Stimulated activated CD4-positive, alpha-beta T cell treated with anti-CD3 and anti-CD28 coated beads, Interleukin-1b, Interleukin-23, amount 100 ng/mL, for 1 hour (primary cell): Measurements from ENCODE around the gene ACVR1B.

ENCODE experiments used
- DNase-seq, 2 donors: peaks; one replicate each; pipeline ENCODE4 v3.0.0-alpha.2; 2020; ENCODE audit warnings: low read depth in 2 of 2

Gene ACVR1B

DNA sequence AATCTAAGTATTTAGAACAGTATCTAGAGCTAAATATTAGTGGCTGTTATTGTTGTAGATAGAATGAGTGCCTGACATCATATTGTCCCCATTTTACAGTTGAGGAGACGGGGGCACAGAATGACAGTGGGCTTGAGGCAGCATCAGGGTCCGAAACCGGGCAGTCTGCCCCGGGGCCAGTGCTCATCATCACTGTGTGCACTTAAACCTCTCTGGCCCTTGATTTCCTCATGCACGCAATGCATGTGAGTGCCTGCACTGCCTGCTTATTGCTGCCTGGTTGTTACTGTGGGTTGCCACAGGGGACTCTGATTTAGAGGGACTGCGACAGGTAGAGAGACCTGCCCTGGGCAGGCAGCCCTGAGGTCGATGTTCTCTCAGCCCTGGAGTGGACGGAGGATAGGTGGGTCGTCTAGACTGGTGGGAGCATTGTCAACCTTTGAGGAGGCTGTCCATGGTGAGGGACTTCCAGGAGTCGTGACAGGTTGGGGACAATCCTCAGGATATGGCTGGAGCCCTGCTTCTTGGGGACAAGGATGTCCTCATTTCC lies 34.4 kb upstream of the ACVR1B start:
- no peak for DNase-seq

DNA sequence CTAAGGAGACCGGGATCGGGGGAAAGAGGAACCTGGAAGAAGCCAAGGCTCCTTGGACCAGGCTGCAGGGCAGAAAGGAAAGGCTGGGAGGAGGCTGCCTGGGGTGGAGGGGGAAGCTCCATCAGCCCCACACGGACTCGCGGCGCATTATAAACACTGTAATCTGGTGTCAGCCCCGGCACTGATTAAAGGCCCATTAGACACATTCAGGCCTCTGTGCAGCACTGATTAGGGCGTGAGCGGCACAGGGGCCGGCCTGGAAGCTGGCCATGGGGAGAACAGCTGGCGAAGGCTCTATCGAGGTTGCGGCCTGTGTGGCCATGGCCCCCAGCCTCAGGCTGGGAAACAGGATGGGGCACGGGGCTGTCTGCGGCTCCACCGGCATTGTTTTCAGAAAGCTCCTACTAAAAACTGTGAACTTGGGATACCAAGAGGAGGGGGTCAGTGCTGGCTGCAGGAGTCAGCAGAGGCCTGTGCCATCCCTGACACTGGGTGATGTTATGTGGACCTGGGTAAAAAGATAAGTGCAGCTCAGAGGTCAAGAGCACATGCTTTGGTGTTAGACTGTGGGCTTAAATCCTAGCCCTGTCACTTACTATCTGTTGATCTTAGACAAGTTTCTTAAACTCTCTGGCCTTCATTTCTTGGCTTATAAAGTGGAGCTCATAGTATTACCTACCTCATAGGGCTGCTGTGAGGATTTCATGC lies 33.6 kb upstream of the ACVR1B start:
- no peak for DNase-seq

DNA sequence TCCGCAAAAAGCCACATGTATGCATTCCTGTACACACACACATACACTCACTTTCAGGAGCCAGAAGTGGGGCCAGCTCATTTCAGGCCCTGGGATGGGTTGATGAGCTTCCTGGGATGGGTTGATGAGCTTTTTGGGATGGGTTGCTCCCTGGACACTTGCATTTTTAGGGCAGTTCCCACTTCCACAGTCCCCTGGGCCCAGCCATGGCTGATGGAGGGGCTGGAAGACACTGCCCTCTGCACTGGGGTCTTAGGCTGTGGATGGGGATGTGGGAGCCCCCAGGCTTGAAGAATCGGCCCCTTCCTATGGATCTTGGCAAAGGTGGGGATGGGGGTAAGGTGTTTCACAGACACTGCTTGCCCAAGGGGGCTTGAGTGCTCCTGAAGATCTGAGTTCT lies 31.5 kb upstream of the ACVR1B start:
- no peak for DNase-seq

DNA sequence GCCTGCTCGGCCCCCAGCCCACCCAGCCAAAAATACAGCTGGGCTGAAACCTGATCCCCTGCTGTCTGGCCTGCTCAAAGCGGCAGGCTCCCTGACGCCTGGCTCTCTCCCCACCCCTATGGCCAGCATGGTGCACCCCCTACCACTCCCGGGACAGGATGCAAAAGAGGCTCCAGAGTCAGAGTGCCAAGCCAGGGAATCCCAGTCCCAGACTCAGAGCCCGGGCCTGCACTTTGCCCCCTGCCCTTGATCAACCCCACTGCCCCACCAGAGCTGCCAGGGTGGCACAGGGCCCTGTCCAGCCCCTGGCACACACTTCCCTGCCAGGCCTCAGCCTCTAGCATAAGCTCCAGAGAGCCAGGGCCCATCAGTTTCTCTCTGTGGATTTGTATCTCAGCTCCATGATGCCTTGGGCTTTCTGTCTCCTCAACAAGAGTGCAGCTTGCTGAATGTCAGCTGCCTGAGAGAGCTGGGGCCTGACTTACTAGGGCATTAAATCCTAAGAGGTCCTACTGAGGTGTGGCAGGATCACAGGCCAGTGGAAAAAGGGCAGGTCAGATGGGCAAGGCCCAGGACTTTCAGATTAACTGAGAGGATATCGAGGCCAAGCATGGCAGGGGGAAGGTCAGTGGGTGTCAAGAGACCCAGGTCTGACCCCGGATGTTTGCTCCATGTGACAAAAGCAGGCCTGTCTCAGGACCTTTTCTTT lies 30.3 kb upstream of the ACVR1B start:
- no peak for DNase-seq

DNA sequence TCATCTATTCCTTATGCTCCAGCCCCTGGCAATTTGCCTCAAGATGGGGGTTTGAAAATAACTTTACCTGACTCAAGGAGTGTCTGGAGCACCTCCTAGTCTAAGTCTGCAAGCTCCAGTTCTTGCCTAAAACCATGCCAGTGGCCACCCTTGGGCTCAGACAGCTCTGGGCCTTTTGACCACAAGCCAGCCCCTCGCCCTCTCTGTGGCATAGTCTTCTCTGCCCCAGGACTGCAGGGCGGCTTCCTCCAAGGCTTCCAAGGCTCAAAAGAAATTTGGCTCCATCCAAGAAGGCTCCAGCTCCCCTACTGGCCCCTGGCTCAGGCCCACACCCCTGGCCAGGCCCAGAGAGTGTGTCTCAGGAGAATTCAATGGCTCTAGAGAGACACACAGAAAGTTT lies 29.4 kb upstream of the ACVR1B start:
- no peak for DNase-seq

DNA sequence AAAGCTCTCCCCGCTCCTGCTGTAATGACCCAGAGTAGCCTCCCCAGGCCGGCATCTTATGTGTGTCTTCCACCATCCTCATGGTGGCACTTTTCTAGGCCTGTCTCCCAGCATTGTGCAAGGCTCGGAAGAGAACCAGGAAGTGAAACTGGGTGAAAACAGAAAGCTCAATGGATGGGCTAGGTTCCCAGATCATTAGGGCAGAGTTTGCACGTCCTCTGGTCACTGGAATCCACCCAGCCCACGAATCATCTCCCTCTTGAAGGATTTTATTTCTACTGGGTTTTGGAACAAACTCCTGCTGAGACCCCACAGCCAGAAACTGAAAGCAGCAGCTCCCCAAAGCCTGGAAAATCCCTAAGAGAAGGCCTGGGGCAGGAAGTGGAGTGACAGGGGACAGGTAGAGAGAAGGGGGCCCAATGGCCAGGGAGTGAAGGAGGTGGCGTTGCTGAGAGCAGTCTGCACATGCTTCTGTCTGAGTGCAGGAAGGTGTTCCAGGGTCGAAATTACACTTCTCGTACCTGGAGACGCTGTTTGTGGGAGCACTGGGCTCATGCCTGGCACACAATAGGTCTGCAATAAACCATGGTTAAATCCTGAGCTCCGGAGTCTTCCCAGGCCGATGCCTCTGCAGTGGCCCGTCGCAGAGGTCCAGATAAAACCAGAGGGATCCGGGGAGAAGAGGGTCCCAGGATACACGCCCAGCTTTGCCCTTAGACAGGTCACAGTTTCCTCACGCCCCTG lies 28.6 kb upstream of the ACVR1B start:
- DNase-seq = no peak

DNA sequence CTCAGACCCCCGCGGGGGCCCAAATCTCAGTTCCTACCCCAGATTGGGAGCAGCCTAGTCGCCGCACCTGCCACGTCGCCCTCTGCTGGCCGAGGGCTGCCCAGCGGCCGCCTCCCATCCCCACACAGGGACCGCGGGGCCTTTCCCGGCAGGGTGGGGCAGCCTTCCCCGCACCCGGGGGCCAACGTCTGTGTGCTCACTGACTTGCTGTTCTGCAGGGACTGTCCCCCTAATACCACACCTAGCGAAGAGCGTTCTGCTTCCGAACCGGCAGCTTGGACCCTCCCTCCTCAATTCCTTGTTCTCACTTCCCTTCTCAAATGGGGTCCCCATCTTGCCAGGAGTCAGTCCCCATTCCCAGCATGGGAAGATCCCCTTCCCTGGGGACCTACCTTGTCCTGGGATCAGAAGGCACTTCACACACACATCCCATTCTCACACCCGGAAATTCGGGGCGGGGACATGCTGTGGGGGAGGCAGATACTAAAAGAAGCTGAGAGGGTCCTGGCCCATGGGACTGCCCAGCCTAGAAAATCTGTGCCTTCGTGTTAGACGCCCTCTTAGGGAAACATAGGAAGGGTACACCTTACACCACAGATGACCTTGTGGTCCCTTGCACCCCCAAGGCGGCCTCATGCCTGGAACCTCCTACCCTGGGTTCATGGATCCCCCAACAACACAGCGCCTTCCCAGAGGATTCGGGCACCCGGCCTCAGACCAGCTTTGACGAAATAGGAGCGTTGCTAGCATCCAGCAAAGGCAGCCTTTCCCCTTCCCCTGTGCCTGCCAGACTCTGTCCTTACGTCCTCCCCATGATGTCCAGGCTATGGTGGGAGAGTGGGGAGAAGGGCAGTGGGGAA lies 27.8 kb upstream of the ACVR1B start:
- peak; percentile 9 to 43 for DNase-seq

DNA sequence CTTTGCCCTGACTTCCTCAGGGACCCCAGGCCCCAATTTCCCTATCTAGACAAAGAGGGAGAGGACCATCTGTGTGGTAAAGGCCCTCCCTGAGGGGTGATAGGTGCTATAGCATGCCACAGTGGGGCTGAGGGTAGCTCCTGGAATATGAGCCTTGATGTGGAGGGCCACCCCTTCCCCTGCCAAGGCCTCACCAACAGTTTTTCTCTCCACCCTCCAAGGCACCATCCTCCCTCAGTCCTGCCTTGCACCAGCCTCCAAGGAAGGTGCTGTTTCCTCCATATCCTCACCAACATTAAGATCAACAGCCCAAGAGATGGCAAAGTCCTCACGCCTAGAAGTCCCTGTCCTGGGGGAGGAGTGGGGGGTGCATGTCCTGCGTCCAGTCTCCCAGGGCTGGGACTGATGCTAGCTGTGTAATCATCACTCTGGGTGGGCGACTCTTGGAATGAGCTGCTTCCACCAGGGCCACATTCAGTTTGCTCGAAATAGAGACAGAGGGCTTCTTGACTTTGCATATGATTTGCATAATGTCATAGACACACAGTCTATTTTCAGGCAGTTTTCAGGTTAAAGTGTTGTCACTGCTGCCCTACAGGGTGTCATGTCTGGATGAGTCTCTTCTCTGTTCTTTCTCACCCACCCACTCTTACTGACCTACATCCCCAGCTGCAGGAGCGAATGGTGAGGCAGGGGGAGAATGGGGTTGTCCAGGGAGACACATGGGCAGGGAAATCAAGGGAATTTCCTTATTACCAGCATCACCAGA lies 26.8 kb upstream of the ACVR1B start:
- DNase-seq = no peak

DNA sequence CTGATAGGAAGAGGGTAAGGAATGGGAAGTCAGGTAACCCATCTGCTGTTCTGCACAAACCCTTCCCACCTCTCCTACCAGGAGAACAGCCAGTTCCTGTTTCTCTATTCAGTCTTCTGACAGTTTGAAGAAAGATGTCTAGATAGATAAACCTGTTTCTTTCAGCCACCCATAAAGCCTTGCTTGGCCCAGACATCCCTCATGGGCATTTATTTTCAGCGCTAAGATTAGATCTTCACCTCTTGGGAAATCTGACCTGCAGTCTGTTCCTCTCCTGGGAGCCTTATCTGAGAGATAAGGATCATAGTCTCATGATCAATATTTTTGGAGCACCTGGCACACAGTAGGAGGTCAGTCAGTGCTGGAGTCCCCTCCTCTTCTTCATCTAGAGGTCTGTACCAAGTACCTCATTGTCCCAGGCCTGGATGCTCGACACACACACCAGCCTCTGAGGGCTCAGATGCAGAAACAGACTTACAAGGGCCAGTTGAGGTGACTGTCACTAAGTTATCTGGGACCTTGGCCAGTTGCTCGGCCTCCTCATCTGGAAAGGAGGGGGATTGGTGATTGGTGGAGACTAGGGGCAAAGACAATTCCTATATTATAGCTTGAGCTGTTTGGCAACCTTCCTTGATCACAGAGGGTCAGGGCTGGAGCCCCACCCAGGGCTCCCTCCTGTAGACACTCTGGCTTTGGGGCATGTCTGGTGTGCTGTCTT lies 26.0 kb upstream of the ACVR1B start:
- no peak for DNase-seq

DNA sequence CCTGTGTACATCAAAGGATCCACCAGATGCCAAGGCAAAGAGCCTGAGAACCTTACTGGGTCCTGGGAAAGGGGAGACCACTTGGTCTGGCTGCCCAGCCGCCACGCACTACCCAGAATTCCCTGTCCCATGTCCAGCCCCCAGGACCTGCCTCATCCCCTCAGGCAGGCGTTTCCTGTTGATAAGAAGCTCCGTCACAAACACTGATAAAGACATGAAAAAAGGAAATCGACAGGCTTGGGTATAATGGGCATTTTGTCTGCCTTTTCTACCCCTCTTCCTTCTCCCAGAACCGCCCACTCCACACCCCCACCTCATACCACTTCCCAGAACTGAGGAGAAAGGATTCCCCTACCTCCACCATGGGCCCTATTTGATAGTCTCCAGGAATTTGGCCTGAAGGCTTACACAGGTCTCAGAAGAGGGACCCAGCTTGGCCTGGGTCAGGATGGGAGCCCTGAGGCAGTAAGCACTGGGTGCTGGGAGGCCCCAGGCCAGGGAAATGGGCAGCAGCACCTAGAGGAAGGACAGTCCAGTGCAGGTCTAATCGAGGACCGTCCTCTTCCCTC lies 25.4 kb upstream of the ACVR1B start:
- no peak for DNase-seq

DNA sequence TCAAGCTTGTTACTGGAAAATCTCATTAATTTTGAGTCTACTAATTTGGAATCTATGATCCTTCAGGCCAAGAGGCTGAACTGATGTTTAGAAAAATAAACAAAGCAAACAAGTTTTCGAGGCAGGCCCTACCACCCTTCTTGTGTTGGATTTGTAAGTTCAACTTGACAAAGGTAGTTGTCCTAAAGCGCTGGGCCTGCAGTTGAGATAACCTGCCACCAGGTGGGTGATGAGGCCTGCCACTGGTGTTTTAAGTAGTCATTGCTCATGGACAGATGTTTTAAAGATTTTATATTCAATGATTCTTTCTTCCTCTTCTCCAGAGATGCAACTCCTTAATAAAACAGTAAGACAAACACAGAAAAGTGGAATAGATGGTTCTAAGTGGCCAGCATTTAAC lies 24.8 kb upstream of the ACVR1B start:
- peak in 1 of 2 donors; percentile 35 for DNase-seq

DNA sequence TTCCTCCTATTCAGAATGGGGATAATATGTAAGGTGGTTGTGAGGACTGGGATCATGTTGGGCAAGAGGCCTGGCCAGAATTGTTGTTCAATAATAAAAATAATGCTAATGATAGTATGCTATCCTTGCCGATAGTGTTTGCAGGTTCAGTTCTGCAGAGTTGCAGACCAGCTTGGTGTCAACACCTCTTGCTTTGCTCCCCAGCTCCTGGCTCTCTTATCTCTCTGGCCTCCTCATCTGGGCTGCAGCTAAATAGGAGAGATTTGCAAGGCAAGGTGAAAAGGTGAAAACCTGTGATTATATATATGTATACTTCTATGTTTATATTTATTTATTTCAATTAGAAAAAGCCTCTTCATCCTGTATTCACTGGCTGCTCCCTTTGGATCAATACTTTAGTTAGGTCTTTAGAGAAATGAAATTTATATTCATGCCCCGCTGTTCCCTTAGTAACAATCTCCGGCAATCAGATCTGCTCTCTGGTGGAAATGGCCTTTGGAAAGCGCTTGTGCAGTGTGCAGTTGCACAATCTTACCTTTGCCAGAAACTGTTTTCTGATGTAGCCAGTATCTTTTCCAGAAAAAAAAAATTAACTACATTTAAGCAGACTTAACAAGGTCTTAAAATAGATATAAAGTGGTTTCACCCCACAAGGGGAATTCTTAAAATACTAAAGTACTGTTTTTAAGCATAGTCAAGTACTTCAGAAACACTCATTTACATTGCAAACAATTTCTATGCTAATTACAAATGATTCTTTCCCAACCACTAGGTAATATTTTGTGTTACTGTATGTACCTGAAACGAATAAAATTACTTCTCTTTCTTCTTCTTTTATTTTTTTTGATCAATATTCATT lies 19.1 kb upstream of the ACVR1B start:
- no peak for DNase-seq

DNA sequence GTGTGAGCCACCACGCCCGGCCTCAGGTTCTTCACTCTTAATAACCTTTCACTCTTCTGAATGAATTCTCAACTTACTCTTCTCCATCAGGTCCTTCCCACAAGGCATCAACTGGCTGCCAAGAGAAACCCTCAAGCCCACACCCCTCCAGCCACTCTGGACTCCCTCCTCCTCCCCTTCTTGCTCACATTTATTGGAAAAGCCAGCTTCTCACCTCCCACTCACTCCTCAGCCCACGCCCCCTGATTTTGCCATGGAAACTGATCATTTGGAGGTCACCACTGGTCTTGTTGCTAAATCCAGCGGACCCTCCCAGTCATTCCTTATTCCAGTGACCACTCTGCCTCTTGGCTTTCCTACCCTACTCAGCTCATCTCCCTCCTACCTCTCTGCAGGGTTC lies 17.4 kb upstream of the ACVR1B start:
- no peak for DNase-seq

DNA sequence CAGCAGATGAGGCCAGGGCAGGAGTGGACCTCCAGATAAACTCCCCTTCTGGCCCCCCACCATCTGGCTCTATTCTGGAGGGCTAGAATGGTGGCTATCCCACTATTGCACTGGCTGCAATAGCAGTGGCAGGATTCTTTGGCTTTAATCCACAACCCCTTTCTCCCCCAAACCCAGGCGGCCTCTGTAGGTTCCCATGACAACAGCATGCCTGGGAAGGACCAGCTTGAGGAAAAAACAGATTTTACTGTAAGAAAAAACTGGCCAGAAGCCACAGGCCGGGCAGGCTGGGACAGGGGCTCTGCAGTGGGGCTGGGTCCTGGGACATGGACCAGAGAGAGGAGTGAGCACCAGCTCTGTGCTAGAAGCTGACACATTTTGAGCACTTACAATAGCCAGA lies 13.6 kb upstream of the ACVR1B start:
- no peak for DNase-seq

DNA sequence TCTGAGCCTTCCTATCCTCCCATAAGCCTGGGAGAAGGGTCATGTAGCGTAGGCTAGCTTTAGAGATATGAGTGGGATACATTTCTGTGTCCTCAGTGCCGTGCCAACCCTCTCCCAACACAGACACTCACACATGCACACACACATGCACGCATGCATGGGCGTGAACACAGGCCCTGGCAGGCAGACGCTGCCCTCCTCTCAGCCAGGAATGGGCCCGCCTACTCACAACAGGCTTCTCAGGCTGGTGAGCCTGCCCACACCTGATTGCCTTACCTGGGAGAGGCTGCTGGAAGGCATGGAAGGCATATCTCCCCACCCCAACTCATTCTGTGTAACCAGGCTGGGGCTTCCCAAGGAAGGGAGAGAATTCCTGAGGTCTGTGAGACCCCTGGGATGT lies 12.8 kb upstream of the ACVR1B start:
- DNase-seq = no peak

DNA sequence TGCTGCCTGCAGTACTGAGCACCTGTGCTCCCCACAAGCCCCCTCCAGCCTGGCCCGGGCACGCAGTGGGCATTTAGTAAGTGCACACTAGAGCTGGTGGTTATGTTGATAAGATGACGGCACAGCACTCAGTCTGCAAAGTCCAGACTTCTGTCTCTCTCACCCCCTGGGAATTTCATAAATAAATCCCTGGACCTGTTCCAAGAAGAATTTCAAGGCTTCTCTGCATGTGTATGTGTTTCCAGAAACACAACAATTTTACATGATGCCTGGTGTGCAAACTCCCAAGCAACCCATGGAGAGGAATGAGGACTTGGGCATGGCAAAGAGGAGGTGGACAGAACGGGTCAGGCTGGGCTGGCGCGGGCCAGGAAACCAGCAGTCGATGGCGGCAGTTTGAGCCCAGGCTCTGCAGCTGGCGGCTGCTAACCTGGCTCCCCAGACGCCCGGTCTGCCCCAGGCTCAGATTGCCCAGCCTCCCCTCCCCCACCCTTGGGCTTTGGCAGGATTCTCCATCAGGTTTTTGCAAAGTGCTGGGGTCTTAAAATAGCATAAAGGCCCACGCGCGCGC lies 10.4 kb upstream of the ACVR1B start:
- DNase-seq = no peak

DNA sequence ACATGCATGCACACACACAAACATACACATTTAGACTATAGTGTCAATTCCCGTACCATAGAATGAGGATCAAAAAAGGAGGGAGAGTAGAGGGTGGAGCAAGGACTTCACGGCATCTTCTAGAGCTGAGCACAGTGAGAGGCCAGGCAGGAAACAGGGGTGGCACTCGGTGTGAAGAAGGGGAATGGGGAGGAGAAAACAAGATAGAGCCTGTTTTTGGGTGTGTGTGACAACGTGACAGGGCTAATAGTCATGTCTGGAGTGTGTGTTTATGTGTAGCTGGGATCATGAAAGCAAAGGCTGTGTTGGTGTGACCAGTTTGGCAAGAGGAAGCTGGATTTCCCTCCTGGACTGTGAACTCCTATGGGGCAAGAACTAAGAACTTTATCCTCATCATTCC lies 9.9 kb upstream of the ACVR1B start:
- no peak for DNase-seq

DNA sequence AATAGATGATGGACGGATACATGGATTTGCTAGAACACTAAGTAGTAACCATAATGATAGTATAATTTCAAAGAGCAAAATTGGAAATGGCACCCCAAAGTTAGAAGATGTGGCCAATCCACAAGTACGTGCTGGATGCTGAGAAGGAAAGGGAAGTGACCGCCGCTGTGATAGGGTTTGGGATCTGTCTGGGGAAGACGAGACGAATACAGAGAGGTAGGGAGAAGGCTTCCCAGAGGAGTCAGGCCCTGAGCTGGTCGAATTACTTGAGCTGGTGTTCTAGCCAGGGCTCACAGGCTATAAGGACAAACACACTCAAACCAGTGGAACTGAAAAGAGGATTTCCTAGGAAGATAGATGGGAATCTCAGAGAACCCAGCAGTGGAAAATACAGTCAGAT lies 9.4 kb upstream of the ACVR1B start:
- no peak for DNase-seq
